CD4-positive, alpha-beta T cell treated with Interferon alpha-2 for 1 hour (primary cell): ENCODE data around the gene ITPR1.

Experiments
- DNase-seq, 2 donors: peaks; one replicate each; pipeline ENCODE4 v3.0.0-alpha.2; 2020 to 2022

ITPR1 gene

GRCh38 chr3:4819746-4820145, 326.6 kb downstream of the ITPR1 start:
- no peak for DNase-seq

GRCh38 chr3:4820296-4821121, 327.4 kb downstream of the ITPR1 start:
- no peak for DNase-seq

DNA sequence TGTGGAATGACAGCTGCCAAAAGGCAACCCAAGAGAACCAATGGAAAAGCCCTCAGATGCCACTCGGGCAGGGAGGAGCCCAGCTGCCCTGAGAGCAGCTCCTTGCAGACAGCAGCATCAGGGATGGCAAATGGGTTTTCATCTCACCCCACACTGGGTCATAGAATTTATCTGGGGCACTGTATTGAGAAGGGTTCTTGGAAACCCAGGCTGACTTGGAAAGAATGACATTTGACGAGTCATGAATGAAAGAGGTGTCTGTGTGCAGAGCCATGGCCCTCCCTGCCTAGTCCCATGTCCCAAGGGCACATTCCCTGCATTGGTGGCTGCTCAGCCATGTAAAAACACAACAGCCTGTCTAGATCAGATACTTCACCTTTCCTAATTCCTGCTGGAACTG, 328.2 kb downstream of the ITPR1 start:
- no peak for DNase-seq

- peak; percentile 83 to 88 for DNase-seq
Observed at GRCh38 chr3:4821975-4822374, 328.8 kb downstream of the ITPR1 start.

DNA sequence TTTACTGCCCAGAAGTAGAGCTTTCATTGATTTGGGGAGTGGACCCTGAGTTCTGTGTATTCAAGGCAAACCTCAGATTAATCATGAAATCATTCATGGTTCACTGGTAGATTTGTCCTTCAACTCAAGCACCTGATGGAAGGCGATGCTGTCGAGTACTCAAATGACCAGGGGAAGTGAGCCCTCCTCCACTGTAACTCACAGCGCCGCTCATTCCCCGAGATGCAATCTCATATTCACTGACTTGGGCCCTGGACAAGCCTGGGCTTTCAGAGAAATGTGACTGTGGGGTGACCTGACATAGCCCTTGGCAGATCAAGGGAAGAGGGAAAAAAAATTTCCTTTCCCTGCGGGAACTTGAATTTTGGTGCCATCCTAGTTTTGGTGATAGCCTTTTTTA, 329.4 kb downstream of the ITPR1 start:
- DNase-seq: no peak

DNA sequence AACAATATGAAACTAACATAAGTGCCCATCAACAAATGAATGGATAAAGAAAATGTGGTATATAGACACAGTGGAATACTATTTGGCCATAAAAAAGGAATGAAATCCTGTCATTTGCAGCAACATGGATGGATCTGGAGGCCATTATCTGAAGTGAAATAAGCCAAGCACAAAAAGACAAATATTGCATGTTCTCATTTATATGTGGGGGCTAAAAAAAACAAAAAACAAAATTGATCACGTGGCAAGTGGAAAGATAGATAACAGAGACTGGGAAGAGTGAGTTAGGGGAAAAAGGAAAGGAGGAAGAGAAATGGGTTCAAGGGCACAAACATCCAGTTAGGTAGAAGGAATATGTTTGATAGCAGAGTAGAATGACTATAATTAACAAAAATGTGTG, 330.2 kb downstream of the ITPR1 start:
- DNase-seq: no peak

DNA sequence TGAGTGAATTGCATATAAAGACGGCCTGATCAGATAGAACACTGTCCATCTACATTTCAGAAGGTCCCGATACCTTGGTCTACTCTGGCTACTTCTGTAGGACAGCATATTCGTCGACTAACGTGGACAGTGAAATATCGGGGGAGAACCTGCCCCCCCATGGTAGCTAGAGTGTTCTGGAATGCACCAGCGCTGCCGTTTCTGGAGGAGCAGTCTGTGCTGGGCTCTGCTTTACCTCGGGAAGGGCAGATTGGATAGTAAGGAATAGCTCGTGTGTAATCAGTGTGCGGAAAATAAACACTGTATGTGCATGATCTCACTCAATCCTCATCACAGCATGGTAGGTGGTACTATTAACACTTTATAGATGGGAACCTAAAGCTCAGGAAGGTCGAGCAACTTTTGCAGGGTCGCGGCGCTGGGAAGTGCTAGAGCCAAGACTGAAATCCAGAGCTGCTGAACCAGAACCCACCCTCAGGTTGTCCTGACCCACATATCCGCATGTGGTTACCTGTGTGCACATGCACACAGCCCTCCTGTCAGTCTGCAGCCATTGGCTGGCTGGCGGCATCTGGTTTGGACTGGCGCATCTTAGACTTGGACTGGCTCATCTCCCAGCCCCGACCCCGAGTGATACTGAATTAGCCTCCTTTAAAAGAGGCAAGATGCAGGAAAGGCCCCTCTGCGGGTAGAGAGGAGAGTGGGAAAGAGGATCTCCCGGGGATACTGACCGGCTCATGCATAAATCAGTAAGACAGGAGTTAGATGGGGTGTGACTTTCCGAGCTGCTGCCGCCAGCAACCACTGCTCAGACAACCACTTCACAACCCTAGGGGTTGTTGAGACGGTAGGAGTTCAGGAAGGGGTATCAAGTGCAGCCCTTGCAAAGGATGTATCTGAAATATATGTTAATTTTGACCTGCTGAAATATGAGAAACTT, 331.1 kb downstream of the ITPR1 start:
- DNase-seq: no peak

DNA sequence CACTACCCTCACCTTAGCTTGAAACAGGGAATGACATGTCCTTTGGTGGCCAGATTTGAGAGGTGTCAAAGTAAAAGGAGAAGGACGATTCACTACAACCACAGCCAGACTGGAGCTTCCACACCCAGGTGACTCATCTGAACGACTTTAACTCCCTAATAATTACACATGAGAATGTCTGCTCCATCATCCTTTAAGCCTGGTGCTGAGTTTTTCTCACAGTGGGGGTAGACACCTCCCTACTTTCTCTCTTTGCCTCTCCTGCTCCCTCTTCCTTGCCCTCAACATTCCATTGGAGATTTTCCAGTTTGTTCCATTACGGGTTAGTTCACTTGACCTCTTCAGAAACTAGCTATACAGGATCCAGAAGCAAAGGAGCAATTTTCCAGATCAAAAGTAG, 331.8 kb downstream of the ITPR1 start:
- DNase-seq: no peak

- DNase-seq: peak; percentile 36 to 49
Observed at GRCh38 chr3:4825436-4826236, 332.5 kb downstream of the ITPR1 start.

- no peak for DNase-seq
Observed at GRCh38 chr3:4826237-4827100, 333.3 kb downstream of the ITPR1 start.

GRCh38 chr3:4827767-4828166, 334.6 kb downstream of the ITPR1 start:
- no peak for DNase-seq

DNA sequence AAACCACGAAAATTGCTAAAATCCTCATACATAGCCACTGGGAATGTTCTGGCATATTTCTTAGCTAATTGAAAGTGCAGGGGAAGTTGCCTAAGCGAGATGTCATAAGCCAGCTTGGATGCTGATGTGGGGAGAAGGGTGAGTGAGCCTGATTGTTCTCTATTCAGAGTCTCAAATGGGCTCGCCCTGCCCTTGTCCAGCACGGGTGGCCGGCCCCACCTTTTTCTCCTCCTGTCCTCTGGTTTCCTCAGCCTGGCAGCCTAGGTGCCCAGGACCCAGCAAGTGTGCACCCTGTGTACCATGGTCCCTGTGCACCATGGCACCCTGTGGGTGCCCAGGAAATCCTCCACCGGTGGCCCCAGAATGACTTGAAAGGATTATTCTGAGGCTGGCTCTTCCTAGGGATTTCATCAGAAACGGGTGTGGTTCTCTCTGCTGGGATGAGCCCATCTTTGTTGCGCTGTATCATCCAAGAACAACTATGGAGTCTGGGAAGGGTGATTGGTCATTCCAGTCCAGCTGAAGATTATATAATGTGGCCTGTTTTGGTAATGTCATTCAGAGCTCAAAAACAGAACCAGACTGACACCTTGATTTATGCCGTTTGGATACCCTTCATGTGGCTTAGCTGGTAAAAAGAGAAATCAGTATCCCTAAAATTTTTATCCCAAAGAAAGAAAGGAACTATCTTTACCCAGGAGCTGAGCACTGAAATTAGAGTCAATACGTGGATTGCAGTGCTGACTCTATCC, 335.3 kb downstream of the ITPR1 start:
- no peak for DNase-seq

- DNase-seq: peak in 1 of 2 donors; percentile 42
Observed at GRCh38 chr3:4829031-4829394, 335.9 kb downstream of the ITPR1 start.

- DNase-seq: no peak
Observed at GRCh38 chr3:4830586-4830914, 337.4 kb downstream of the ITPR1 start.

DNA sequence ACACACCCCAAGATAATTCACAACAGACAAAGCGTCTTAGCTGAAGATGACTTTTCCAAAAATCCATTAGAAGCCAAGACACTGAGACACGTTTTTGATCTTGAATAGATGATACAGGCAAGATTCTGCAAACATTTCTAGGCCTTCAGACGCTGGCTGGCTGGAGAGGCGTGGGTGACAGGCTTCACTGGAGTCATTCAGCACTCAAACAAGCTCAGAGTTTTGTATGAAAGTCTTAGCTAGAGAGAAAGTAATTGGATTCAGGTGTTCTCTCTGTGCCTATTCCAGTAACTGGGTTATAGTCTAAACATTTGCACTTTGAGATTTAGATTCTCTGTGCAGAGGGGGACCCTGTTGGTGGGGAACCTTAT, 338.4 kb downstream of the ITPR1 start:
- no peak for DNase-seq

DNA sequence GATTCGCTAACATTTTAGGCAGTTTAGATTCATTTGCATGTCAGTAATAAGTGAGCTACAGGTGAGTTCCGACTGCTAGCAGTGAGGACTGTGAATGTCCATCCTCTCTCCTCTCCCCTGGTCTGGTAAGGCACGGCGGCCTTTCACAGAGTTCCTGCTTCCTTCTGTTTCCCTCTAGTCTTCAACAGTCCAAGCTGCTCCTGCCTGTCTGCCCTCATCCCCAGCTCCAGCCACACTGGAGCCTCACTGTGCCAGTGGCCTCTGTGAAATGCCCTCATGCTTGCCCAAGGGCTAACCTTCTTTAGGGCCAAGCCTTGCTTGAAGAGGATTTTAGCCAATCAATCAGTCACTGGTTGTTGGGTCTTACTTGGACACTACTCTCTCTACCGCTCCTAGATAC, 340.3 kb downstream of the ITPR1 start:
- no peak for DNase-seq

DNA sequence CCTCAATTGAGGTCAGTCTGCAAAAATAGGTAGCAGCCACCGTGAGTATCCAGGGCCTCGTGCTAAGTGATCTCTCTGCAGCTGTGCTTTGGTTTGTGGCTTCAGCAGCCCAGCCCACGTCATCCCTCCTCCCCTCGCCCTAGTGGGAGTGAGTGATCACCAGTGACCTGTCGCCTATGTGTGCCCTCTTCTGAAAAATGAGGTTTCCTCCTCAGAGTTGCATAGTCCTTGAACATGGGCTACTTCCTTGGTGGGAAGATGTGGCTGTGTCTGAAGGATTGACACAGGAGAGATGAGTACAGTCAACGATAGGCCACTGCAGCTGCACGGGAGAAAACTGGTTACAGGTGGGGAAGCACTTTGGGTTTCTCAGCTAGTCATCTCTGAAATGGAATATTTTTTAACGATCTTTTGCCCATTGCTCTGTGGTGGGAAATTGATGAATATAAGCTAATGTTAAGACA, 341.3 kb downstream of the ITPR1 start:
- peak; percentile 73 to 79 for DNase-seq

- DNase-seq: peak in 1 of 2 donors; percentile 51
Observed at GRCh38 chr3:4835616-4836043, 342.5 kb downstream of the ITPR1 start.

DNA sequence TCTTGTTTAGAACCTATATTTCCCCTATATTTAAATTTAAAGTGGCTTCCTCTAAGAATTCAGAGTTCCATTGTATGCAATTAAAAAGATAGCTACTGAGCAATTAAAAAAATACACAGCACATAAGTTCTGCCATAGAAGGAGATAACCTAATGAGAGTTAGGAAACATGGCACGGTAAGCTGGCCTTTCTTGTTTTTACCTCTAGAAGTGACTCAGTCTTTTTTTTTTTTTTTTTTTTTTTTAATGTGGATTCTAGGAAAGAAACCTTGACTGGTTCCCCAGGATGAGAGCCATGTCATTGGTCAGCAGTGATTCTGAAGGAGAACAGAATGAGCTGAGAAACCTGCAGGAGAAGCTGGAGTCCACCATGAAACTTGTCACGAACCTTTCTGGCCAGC, 343.4 kb downstream of the ITPR1 start:
- no peak for DNase-seq

GRCh38 chr3:4837374-4837930, 344.3 kb downstream of the ITPR1 start:
- no peak for DNase-seq

DNA sequence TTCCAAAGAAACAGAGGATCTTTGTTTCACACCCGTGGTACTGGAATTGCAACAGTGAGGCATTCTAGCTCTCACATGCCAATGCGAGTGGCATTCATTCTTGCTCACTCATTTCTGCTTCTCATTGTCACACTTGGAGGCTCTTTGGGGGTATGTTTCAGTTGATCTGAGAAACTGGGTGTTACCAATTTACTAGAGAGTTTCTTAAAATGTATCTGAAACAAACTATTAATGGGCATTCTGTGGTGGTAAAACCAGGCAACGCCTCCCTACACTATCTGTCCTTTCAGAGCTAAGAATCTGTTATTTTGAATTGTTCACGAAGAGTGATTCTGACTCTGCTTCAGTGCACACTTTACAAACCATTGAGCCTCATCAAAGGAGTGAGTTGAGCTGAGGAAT, 345.5 kb downstream of the ITPR1 start:
- no peak for DNase-seq
